ENCODE results near the gene PCSK2.
A peak's percentile ranks its signal among the peaks of the same experiment; 100 is the strongest.

The PCSK2 gene

GRCh38 chr20:17248224-17248623, 21.4 kb downstream of the PCSK2 start:
- DNase-seq (ENCODE audit: low spot score), result no peak

- no peak for DNase-seq (ENCODE audit: low spot score)
Observed at GRCh38 chr20:17262786-17263185, 35.9 kb downstream of the PCSK2 start.

GRCh38 chr20:17273717-17274116, 46.9 kb downstream of the PCSK2 start:
- DNase-seq (ENCODE audit: low spot score), result no peak

- DNase-seq (ENCODE audit: low spot score), result no peak
Observed at GRCh38 chr20:17276101-17276500, 49.3 kb downstream of the PCSK2 start.

GRCh38 chr20:17281478-17281877, 54.6 kb downstream of the PCSK2 start:
- DNase-seq (ENCODE audit: low spot score), result peak; percentile 8

GRCh38 chr20:17282501-17282900, 55.7 kb downstream of the PCSK2 start:
- DNase-seq (ENCODE audit: low spot score), result no peak

GRCh38 chr20:17287503-17287902, 60.7 kb downstream of the PCSK2 start:
- DNase-seq (ENCODE audit: low spot score), result no peak

- no peak for DNase-seq (ENCODE audit: low spot score)
Observed at GRCh38 chr20:17287998-17288397, 61.2 kb downstream of the PCSK2 start.

- no peak for DNase-seq (ENCODE audit: low spot score)
Observed at GRCh38 chr20:17295151-17295726, 68.4 kb downstream of the PCSK2 start.

GRCh38 chr20:17295991-17296390, 69.2 kb downstream of the PCSK2 start:
- DNase-seq (ENCODE audit: low spot score), result no peak

- no peak for DNase-seq (ENCODE audit: low spot score)
Observed at GRCh38 chr20:17298171-17298570, 71.3 kb downstream of the PCSK2 start.

GRCh38 chr20:17298751-17299150, 71.9 kb downstream of the PCSK2 start:
- DNase-seq (ENCODE audit: low spot score), result no peak

GRCh38 chr20:17300113-17300512, 73.3 kb downstream of the PCSK2 start:
- DNase-seq (ENCODE audit: low spot score), result no peak

GRCh38 chr20:17304774-17305173, 77.9 kb downstream of the PCSK2 start:
- DNase-seq (ENCODE audit: low spot score), result no peak

GRCh38 chr20:17306427-17306826, 79.6 kb downstream of the PCSK2 start:
- no peak for DNase-seq (ENCODE audit: low spot score)

GRCh38 chr20:17314264-17314663, 87.4 kb downstream of the PCSK2 start:
- no peak for DNase-seq (ENCODE audit: low spot score)

- no peak for DNase-seq (ENCODE audit: low spot score)
Observed at GRCh38 chr20:17315407-17316231, 88.8 kb downstream of the PCSK2 start.

- no peak for DNase-seq (ENCODE audit: low spot score)
Observed at GRCh38 chr20:17316316-17317038, 89.6 kb downstream of the PCSK2 start.

- DNase-seq (ENCODE audit: low spot score), result no peak
Observed at GRCh38 chr20:17317341-17317740, 90.5 kb downstream of the PCSK2 start.

- DNase-seq (ENCODE audit: low spot score), result no peak
Observed at GRCh38 chr20:17320456-17320855, 93.6 kb downstream of the PCSK2 start.

GRCh38 chr20:17326096-17326495, 99.3 kb downstream of the PCSK2 start:
- DNase-seq (ENCODE audit: low spot score), result no peak

GRCh38 chr20:17327185-17328148, 100.6 kb downstream of the PCSK2 start:
- no peak for DNase-seq (ENCODE audit: low spot score)

Data from COLO829 (cell line).